GM21717 (cell line): ENCODE data around the gene FCF1.

Experiments used
- ATAC-seq: cut with Tn5 transposase; IDR thresholded peaks from one replicate; pipeline ENCODE4 v1.9.1; 2021; ENCODE audit warnings: mild to moderate bottlenecking, moderate library complexity; ENCODE audit not compliant: unreplicated experiment

FCF1 gene

GRCh38 chr14:74762917-74763802, 50.2 kb downstream of the FCF1 start, which contains the start of gene YLPM1:
Gene YLPM1, plus strand, starts transcription at chr14:74763316. Its CDS starts 174 bp downstream, at chr14:74763490.
- ATAC-seq = peak; percentile 86

GRCh38 chr14:74763803-74764531, 51.0 kb downstream of the FCF1 start:
- no peak for ATAC-seq

GRCh38 chr14:74765721-74766120, 52.8 kb downstream of the FCF1 start:
- ATAC-seq = no peak

GRCh38 chr14:74771399-74771798, 58.5 kb downstream of the FCF1 start:
- no peak for ATAC-seq

GRCh38 chr14:74784634-74785033, 71.7 kb downstream of the FCF1 start:
- ATAC-seq = no peak

- no peak for ATAC-seq
Observed at GRCh38 chr14:74785056-74785613, 72.2 kb downstream of the FCF1 start.

GRCh38 chr14:74786796-74787315, 73.9 kb downstream of the FCF1 start:
- no peak for ATAC-seq
